H54 (cell line): ENCODE data around the gene IZUMO4.
"Not testable (repeated sequence)": the region's sequence is repeated elsewhere in the genome, so short reads cannot be mapped to it uniquely, and the experiment has no call there.

Experiments
- DNase-seq: peaks from one replicate; pipeline ENCODE4 v3.0.0; 2011; ENCODE audit warnings: low spot score, mixed read lengths; ENCODE audit not compliant: insufficient read length
- FAIRE-seq: peaks from 3 replicates; lab custom pipeline; 2011; peaks lifted over from hg19 to GRCh38; lab: Jason Lieb, UNC
- POLR2A ChIP-seq: IDR thresholded peaks from 2 replicates; pipeline ENCODE4 v1.6.1; 2011; ENCODE audit warnings: low read depth, mild to moderate bottlenecking, low read length

The IZUMO4 gene

DNA sequence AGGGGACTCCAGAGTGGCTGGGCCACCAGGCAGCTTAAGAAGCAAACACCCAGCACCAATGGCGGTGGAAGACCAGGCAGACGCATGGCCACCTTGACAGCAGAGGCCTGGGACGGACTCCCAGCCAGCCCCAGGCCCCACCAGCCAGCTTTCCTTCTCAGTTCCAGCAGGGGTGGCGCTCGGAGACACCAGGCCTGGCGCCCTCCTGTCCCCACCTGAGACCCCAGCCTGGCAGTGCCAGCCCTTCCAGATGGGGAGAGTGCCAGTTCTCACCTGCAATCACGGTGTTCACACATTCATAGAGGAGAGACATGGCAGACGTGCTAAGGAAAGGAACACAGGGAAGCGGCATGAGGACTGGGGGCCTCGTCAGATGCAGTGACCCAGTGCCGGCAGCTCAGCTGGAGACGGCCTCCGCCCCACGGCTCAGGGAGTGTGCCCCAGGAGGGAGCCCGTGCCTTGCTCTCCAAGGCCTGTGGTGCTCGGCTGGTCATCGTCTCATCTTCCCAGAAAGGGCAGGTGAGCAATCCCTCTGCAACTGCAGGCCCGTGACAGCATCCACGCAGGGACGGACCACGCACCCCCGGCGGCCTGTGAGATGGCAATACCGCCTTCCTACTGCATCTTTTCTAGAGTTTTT lies 30.3 kb downstream of the IZUMO4 start:
- FAIRE-seq (no peak), DNase-seq (no peak)
- TF ChIP-seq POLR2A, result no peak

DNA sequence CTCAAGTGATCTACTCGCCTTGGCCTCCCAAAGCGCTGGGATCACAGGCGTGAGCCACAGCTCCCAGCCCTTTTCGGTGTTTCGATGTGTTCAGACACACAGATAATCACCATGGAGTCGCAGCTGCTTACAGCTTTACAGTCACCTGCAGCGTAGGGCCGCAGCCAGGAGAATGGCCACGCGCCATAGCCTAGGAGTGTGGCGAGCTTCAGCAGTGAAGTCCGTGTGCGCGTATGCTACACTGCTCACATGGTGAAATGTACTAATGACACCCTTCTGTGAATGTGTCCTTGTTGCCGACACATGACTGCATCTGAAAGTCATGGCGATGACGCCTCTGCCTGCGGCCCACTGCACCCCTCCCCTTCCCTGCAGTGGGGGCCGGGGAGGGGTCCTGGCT lies 31.0 kb downstream of the IZUMO4 start:
- TF ChIP-seq POLR2A, result no peak
- DNase-seq (no peak), FAIRE-seq (no peak)

DNA sequence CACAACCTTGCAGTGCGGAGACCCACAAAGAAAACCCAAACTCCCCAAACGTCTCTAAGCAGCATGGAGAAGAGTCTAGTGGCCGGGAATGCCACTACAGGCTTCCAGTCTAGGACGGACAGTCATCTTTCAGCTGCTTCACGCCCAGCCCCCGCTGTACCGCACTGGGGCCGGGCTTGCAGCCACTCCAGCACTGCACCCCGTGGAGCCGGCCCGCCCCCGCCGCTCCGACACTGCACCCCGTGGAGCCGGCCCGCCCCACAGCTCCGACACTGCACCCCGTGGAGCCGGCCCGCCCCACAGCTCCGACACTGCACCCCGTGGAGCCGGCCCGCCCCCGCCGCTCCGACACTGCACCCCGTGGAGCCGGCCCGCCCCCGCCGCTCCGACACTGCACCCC lies 31.5 kb downstream of the IZUMO4 start:
- DNase-seq, FAIRE-seq: not testable (repeated sequence)

DNA sequence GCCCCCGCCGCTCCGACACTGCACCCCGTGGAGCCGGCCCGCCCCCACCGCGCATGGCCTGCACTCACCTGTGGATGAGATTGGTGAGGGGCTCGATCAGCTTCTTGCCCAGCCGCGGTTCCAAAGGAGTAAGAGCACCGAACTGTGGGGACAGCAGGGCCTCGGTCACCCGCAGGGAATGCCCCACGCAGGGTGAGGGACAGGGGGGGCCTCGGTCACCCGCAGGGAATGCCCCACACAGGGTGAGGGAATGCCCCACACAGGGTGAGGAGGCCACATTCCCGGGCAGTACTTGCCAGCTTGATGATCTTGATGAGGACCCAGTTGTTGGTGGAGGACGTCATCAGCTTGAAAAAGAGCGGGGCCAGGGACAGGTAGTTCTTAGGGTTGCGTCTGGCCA lies 32.3 kb downstream of the IZUMO4 start:
- TF ChIP-seq POLR2A, result no peak
- no peak for FAIRE-seq
- DNase-seq, result no peak

DNA sequence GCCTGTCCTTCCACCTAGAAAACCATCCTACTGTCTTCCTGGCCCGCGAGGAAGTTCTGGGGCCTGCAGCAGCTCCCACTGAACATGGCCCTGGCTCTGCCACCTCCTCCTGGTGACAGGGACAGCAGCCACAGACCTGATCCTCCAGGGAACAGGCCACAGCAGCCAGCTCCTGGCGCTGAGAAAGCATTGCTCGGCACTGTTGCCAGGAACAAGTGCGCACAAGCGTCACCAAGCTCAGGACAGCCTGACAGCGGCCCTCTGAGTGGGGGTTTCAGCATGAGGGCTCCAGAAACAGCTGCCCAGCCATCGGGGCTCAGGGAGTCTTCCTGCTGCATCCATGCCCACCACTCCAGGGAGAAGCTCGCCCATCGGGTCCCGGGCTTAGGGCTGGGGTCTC lies 32.8 kb downstream of the IZUMO4 start:
- DNase-seq (no peak), FAIRE-seq (no peak)
- TF ChIP-seq POLR2A, result no peak

DNA sequence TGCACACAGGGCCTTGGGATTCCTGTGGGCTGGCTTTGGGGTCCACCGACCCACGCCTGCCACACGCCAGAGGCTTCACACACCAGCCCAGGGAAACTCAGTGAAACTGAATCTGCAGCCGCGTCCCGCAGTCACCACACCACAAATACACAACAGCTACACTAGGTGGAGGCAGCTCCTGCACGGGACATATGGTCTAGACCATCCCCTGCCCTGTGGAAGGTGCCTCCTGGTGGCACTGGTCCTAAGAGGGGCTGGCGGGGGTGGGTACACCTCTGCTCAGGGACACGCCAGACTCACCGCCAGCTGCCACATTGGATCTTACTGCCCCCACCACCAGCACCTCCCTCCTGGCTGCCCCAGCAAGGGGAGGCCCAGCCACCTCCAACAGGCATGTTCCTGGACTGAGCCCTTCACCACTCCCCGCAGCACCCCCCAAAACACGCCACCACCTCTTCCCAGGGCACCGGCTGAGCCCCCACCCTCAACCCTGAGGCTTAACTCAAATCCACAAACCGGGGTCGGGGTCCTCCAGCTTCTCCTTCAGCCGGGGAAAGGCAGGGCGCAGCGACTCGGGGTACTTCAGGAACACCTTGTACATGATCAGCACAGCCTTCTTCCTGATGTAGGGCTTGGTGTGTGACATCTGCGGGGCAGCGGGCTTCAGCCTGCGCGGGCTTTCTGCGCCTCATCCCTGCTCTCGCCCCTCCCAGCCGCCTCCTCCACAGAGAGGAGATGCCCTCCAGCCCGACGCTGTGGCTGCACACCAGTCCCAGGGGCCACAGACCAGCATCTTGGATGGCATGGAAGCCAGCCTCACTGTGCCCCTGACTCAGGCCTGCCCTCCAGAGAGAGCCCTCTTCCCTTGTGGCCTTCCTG lies 33.4 kb downstream of the IZUMO4 start:
- DNase-seq (no peak), FAIRE-seq (no peak)
- TF ChIP-seq POLR2A, result no peak

DNA sequence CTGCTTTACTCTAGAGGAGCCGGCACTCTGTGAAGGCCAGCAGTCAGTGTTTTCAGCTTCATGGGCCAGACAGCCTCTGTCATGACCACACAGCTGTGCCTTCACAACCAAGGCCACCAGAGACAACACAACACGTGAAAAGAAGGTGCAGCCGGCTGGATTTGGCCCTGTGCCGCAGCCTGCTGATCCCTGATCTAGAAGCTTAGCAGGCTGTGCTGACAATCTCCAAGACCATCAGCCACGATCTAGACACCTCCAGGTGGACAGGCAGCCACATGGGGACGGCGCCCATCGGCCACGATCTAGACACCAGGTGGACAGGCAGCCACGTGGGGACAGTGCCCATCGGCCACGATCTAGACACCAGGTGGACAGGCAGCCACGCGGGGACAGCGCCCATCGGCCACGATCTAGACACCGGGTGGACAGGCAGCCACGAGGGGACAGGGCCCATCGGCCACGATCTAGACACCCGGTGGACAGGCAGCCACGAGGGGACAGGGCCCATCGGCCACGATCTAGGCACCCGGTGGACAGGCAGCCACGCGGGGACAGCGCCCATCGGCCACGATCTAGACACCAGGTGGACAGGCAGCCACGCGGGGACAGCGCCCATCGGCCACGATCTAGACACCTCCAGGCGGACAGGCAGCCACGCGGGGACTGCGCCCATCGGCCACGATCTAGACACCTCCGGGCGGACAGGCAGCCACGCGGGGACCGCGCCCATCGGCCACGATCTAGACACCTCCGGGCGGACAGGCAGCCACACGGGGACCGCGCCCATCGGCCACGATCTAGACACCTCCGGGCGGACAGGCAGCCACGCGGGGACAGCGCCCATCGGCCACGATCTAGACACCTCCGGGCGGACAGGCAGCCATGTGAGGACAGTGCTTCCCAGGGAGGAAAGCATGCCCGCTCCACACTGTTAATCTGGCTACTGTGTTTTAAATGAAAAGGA lies 34.6 kb downstream of the IZUMO4 start:
- DNase-seq, FAIRE-seq: not testable (repeated sequence)

DNA sequence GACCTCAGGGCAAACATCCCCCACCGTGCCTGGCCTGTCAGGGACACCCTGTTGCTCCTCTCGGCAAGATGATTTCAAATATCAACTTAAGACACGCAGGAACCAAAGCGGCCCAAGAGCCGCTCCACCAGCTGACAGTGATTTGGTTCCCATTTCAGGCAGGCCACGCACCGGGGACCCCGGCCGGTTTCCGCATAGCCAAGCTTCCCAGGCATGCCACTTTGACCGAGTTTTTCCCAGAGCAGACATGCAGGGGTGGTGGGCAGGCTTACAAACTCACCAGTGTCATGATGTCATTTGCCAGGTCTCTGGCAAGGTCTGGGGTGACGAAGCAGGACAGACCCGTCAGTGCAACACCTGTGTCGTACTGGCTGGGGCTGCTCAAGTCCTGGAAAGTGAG lies 35.5 kb downstream of the IZUMO4 start:
- no peak for TF ChIP-seq POLR2A
- no peak for DNase-seq
- no peak for FAIRE-seq

DNA sequence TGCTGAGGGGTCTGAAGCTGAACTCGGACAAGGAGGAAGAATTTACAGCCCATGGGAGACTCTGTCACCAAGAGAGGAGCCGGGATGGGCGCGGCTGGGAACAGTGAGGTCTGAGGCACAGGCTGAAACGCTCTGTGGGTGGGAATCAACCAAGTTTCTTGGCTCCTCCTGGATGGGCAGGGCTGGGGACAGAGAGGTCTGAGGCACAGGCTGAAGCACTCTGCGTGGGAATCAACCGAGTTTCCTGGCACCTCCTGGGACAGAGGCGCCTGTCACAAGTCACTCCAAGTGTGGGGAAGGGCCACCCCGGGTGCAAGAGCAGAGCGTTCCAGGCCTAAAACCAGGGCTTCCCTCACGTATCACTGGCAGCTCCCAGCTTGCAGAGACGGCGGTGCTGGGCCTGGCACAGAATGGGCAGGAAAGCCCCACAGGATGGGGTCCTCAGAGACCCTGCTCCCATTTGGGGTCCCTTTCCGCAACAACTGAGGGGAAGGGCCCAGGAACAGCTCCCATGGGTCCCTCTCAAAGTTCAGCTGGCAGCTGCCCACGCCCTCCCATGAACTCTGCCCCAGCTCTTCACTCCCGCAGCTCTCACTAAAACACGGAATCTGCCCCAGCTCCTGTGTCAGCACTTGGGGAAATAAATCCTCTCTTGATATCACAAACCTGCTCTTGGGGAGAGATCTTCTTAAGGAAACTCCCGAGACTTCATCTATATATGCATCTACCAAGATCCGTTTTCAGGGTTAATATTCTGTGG lies 36.2 kb downstream of the IZUMO4 start:
- DNase-seq (no peak), FAIRE-seq (no peak)
- TF ChIP-seq POLR2A, result no peak

DNA sequence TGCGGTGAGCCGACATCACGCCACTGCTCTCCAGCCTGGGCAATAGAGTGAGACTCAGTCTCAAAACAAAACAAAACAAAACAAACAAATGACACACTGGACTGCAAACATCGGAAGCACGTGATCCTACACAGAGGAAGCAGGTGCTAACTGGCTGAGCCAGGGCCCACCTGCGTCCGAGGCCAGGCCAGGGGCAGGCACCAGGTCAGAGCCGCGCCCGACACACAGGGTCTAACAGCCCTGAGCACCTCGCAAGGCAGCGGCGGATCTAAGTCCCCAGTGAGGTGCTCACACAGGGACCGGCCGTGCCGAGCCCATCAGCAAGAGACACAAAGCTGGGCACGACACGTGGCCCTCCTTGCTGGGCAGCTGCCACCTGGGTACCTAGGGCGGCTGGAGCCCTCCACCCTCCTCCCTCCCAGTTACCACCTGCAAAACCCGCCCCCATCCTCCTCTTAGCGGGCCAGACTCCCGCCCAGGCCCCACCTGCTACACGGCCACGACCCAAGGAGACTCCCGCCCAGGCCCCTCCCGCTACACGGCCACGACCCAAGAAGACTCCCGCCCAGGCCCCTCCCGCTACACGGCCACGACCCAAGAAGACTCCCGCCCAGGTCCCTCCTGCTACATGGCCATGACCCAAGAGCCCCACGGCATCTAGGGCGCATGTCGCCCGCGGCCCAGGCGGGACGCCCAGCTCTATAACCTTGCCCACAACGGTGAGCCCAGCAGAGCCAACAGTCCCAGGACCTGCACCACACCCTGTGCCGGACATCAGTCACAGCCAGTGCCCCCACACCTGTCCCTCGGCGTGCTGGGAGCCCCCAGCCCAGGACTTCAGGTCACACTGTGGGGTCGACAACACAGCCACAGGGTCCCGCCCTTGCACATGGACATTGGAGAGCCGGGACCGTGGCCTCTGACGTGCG lies 39.0 kb downstream of the IZUMO4 start:
- TF ChIP-seq POLR2A, result no peak
- FAIRE-seq, result no peak
- no peak for DNase-seq

DNA sequence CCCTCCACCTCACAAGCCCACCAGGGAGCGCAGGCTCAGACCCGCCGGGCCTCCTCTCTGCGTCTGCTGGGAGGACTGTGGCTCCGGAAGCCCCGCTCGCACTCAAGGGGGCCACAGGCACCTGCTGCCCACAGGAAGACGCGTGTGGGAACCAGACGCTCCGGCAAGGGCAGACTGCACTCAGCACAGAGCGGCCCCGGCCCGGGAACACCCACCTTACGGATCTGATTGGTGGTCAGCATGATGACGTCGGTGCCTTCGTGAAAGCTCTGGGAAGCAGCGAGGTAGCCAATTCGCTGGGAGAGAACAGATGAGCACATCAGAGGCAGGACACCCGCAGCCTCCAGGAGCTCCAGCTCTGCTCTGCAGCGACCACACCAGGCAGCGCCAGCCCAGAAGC lies 40.1 kb downstream of the IZUMO4 start:
- no peak for DNase-seq
- no peak for FAIRE-seq
- no peak for TF ChIP-seq POLR2A

DNA sequence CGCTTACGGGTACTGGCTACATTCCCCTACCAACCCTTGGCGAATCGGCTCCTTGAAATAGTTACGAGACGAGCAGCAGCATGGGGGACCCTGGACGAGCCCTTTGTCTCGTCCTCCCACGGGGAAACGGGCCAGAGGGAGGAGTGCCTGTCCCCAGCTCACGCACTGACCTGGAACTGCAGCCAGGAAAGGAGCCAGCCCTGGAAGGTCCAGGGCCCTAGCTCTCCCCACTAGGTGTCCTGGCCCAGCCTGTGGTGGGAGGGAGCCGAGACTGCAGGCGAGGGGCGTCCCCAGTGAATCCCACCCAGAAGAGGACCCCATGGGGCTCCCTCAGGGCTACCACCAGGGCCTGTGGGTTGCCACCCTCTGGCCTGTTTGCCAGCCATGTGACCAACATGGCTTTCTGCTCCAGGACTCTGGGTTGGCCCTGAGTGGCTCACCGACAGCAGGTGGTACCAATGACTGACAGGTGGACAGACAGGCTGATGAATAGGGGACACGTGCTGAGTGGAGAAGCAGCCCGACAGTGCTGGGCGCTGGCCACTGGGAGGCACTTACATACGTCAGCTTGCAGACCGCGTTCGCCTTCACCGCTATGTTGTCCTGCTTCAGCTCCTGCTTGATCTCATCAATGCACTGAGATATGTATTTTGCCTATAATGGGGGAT lies 41.5 kb downstream of the IZUMO4 start:
- no peak for TF ChIP-seq POLR2A
- DNase-seq (no peak), FAIRE-seq (no peak)
